Liver (tissue), 10 donors: ENCODE data around the gene UGT2A2. TPM values are rescaled to one million over a fixed set of nuclear protein-coding genes. Genes with fewer than 3 reads are reported as not detected.

Source experiments
- DNase-seq: peaks from one replicate; pipeline ENCODE4 v3.0.0-alpha.2; 2017; ENCODE audit warnings: low spot score
- H3K27ac ChIP-seq, 2 donors: one replicate each; pipeline ENCODE4 v1.7.0; 2013; ENCODE audit warnings: inconsistent platforms in 2 of 2, low read length in 2 of 2, control low read depth in 1 of 2, low read depth in 1 of 2, mild to moderate bottlenecking in 1 of 2
- H3K27me3 ChIP-seq, 4 donors: one replicate each; pipeline versions ENCODE4 v1.6.1 to v1.7.0; 2013; ENCODE audit warnings: low read length in 3 of 4, inconsistent platforms in 1 of 4, mild to moderate bottlenecking in 1 of 4, moderate library complexity in 1 of 4; ENCODE audit not compliant: control insufficient read depth in 4 of 4, insufficient read depth in 4 of 4
- H3K36me3 ChIP-seq, 4 donors: one replicate each; pipeline versions ENCODE4 v1.6.1 to v1.7.0; 2013; ENCODE audit warnings: low read length in 3 of 4, mild to moderate bottlenecking in 3 of 4, low read depth in 1 of 4, moderate library complexity in 1 of 4; ENCODE audit not compliant: control insufficient read depth in 4 of 4, insufficient read depth in 3 of 4
- H3K4me1 ChIP-seq, 4 donors: one replicate each; pipeline versions ENCODE4 v1.6.1 to v1.7.0; 2013; ENCODE audit warnings: low read length in 3 of 4, mild to moderate bottlenecking in 3 of 4, moderate library complexity in 1 of 4; ENCODE audit not compliant: control insufficient read depth in 4 of 4, insufficient read depth in 4 of 4
- H3K4me3 ChIP-seq, 3 donors: one replicate each; pipeline versions ENCODE4 v1.6.1 to v1.7.0; 2013; ENCODE audit warnings: low read length in 3 of 3, control low read depth in 1 of 3, low read depth in 1 of 3, mild to moderate bottlenecking in 1 of 3
- H3K9ac ChIP-seq, 2 donors: one replicate each; pipeline ENCODE4 v1.7.0; 2013; ENCODE audit warnings: low read length in 2 of 2, mild to moderate bottlenecking in 2 of 2, moderate library complexity in 2 of 2, control low read depth in 1 of 2, low read depth in 1 of 2
- H3K9me3 ChIP-seq, 4 donors: one replicate each; pipeline versions ENCODE4 v1.6.1 to v1.7.0; 2013; ENCODE audit warnings: low read length in 3 of 4; ENCODE audit not compliant: control insufficient read depth in 4 of 4
- HNF4A ChIP-seq, 2 donors: conservative IDR thresholded peaks; 2 replicates each; pipeline ENCODE4 v1.6.1; 2016; ENCODE audit warnings: antibody characterized with exemption in 2 of 2, mild to moderate bottlenecking in 2 of 2
- JUND ChIP-seq, 2 donors: IDR thresholded peaks; 2 replicates each; pipeline ENCODE4 v1.6.1; 2016; ENCODE audit warnings: antibody characterized with exemption in 2 of 2
- RXRA ChIP-seq, 2 donors: IDR thresholded peaks; 2 replicates each; pipeline ENCODE4 v1.6.1; 2017 to 2018; ENCODE audit warnings: antibody characterized with exemption in 2 of 2, mild to moderate bottlenecking in 1 of 2
- SP1 ChIP-seq: IDR thresholded peaks from 2 replicates; pipeline ENCODE4 v1.6.1; 2018; ENCODE audit warnings: antibody characterized with exemption, mild to moderate bottlenecking
- YY1 ChIP-seq: IDR thresholded peaks from 2 replicates; pipeline ENCODE4 v1.6.1; 2016; ENCODE audit warnings: antibody characterized with exemption, mild to moderate bottlenecking
- WGBS: extraction: QIAGEN DNeasy Blood & Tissue Kit; methylation state at CpG from one replicate; pipeline ENCODE4 v1.1.7; 2013; 5-methylcytosine and 5-hydroxymethylcytosine counted together
- polyA plus RNA-seq, 2 donors: library from polyadenylated mRNA; stranded (reverse) in 1 of 2; unstranded in 1 of 2; fragments of 200-250 nt in 1 of 2; fragments of >200 nt in 1 of 2; fragmentation: Nextera tagmentation in 1 of 2; extraction: Ambion mirVana in 1 of 2; gene quantifications; one replicate each; pipeline versions ENCODE4 v1.2.1 to v1.2.3, GENCODE V29; 2013 to 2015
- small RNA-seq: library from RNA; depleted of rRNA; stranded (forward); fragments of <200 nt; gene quantifications from one replicate; pipeline ENCODE3, GENCODE V24; 2014
- total RNA-seq, 2 donors: library from RNA; depleted of rRNA; stranded (reverse); fragments of >200 nt; gene quantifications; one replicate each; pipeline ENCODE4 v1.2.3, GENCODE V29; 2014
- TF ChIP-seq, protein P1 (sequence below): IDR thresholded peaks from 2 replicates; pipeline ENCODE4 v1.6.1; 2016; ENCODE audit warnings: antibody characterized with exemption
- TF ChIP-seq, protein P2 (sequence below): IDR thresholded peaks from 2 replicates; pipeline ENCODE4 v1.6.1; 2016; ENCODE audit warnings: antibody characterized with exemption
- TF ChIP-seq, protein P3 (sequence below): IDR thresholded peaks from 2 replicates; pipeline ENCODE4 v1.6.1; 2016; ENCODE audit warnings: antibody characterized with exemption, mild to moderate bottlenecking
- donor health status: healthy.
- donor health status: healthy.
- donor health status: healthy.
- donor health status: healthy.
- donor health status: healthy.

UGT2A2 gene
- total and polyA plus RNA-seq, 4 donors = not detected

DNA sequence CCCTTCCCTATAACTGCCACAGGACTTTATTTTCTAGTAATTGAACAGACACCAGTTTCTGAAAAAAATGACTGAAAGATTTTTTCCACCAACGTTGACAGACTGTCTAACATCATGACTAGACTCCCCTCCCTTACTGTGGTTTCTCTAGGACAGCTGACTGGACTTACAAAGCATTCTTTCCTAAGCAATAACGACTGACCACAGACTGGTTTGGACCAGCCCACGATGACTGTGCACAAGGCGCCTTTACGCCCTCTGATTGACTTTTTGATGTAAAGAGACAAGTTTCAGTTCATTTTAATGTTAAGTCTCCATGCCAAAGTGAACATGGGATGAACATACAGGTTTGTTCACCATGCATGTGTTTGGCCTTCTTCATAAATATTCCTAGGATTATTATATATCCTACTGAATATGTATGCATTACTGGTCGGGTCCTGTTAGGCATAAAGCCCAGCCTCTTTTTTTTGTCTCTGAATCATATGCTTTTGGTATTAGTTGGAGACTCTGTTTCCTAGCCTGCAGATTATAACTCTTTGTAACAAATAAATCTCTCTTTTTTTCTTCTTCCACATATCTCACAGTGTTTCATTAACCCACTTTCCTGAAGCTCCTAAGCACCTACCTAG, 93.2 kb downstream of the UGT2A2 start:
- peak overlapping the region in 1 of 2 donors; percentile 54 for H3K9ac ChIP-seq
- H3K9me3 ChIP-seq = no peaks in the 10 kb centered on the region
- H3K4me3 ChIP-seq = peak overlapping the region; percentile 13 to 48 (median 42)
- no peak for DNase-seq
- no peaks in the 10 kb centered on the region for H3K27me3 ChIP-seq
- peak overlapping the region; percentile 67 to 74 for H3K27ac ChIP-seq
- TF ChIP-seq RXRA (IDR thresholded peaks at IDR 0.05) (peak in 1 of 2 donors; percentile 29), YY1 (peak; percentile 32), SP1 (no peak), HNF4A (conservative IDR thresholded peaks at IDR 0.05) (peak in 1 of 2 donors; percentile 31), JUND (IDR thresholded peaks at IDR 0.05) (peak in 1 of 2 donors; percentile 34)
- TF ChIP-seq, protein P1, sequence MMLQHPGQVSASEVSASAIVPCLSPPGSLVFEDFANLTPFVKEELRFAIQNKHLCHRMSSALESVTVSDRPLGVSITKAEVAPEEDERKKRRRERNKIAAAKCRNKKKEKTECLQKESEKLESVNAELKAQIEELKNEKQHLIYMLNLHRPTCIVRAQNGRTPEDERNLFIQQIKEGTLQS = no peak
- TF ChIP-seq, protein P2, sequence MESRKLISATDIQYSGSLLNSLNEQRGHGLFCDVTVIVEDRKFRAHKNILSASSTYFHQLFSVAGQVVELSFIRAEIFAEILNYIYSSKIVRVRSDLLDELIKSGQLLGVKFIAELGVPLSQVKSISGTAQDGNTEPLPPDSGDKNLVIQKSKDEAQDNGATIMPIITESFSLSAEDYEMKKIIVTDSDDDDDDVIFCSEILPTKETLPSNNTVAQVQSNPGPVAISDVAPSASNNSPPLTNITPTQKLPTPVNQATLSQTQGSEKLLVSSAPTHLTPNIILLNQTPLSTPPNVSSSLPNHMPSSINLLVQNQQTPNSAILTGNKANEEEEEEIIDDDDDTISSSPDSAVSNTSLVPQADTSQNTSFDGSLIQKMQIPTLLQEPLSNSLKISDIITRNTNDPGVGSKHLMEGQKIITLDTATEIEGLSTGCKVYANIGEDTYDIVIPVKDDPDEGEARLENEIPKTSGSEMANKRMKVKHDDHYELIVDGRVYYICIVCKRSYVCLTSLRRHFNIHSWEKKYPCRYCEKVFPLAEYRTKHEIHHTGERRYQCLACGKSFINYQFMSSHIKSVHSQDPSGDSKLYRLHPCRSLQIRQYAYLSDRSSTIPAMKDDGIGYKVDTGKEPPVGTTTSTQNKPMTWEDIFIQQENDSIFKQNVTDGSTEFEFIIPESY = peak; percentile 46
- TF ChIP-seq, protein P3, sequence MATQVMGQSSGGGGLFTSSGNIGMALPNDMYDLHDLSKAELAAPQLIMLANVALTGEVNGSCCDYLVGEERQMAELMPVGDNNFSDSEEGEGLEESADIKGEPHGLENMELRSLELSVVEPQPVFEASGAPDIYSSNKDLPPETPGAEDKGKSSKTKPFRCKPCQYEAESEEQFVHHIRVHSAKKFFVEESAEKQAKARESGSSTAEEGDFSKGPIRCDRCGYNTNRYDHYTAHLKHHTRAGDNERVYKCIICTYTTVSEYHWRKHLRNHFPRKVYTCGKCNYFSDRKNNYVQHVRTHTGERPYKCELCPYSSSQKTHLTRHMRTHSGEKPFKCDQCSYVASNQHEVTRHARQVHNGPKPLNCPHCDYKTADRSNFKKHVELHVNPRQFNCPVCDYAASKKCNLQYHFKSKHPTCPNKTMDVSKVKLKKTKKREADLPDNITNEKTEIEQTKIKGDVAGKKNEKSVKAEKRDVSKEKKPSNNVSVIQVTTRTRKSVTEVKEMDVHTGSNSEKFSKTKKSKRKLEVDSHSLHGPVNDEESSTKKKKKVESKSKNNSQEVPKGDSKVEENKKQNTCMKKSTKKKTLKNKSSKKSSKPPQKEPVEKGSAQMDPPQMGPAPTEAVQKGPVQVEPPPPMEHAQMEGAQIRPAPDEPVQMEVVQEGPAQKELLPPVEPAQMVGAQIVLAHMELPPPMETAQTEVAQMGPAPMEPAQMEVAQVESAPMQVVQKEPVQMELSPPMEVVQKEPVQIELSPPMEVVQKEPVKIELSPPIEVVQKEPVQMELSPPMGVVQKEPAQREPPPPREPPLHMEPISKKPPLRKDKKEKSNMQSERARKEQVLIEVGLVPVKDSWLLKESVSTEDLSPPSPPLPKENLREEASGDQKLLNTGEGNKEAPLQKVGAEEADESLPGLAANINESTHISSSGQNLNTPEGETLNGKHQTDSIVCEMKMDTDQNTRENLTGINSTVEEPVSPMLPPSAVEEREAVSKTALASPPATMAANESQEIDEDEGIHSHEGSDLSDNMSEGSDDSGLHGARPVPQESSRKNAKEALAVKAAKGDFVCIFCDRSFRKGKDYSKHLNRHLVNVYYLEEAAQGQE = peak; percentile 13
- H3K4me1 ChIP-seq = peaks cover 6 to 24% (median 18%) of the 10 kb centered on the region in 4 donors
- 44% methylated on average over 6 of the region's 6 CpGs for WGBS
- H3K36me3 ChIP-seq = no peaks in the 10 kb centered on the region

Small RNA genes within 50 kb of the gene (small RNA-seq; reads per million reads assigned to genes)
- not detected for gene UGT2A2

Other genes starting within 250 kb of the UGT2A2 start
- 1,000 to 10,000 TPM in 1 of 2 donors, 100 to 1,000 TPM in 1; 247 to 1,448 TPM for gene UGT2B4, start 143.7 kb downstream of the UGT2A2 start, total RNA-seq
- 100 to 1,000 TPM; 463 to 623 TPM for gene UGT2B4, start 143.7 kb downstream of the UGT2A2 start, polyA plus RNA-seq
- under 1 TPM; 0.05 to 0.17 TPM for gene UGT2A1, start 13.6 kb upstream of the UGT2A2 start, total RNA-seq
- 1 to 10 TPM in 1 of 2 donors, under 1 TPM in 1; 0.33 to 6.6 TPM for gene UGT2A1, start 13.6 kb upstream of the UGT2A2 start, polyA plus RNA-seq
- 10 to 100 TPM in 1 of 2 donors, under 1 TPM in 1; 0.28 to 30.5 TPM for gene SULT1B1, start 121.0 kb upstream of the UGT2A2 start, total RNA-seq
- gene SULT1B1, start 121.0 kb upstream of the UGT2A2 start, polyA plus RNA-seq = 10 to 100 TPM; 12.4 to 15.7 TPM
- 10 to 100 TPM; 14.7 to 63.0 TPM for gene SULT1E1, start 220.5 kb upstream of the UGT2A2 start, total RNA-seq
- 10 to 100 TPM in 1 of 2 donors, 1 to 10 TPM in 1; 1.8 to 26.0 TPM for gene SULT1E1, start 220.5 kb upstream of the UGT2A2 start, polyA plus RNA-seq